ENCODE data around the gene PGBD5.

Gene PGBD5

GRCh38 chr1:230390371-230390770 lies 35.8 kb downstream of the PGBD5 start:
- DNase-seq (ENCODE audit: low read depth, low spot score): no peak
- CTCF ChIA-PET: no interaction called here
- POLR2A ChIA-PET: no interaction called here
- H3K4me3 ChIP-seq (ENCODE audit: low read depth, low read length): no peak overlapping the region
- no peak for TF ChIP-seq CTCF (IDR thresholded peaks at IDR 0.05; ENCODE audit: insufficient read depth, low read length, missing control alignments)

- no peak for DNase-seq (ENCODE audit: low read depth, low spot score)
- CTCF ChIA-PET: no interaction called here
Observed at GRCh38 chr1:230387876-230388275, 38.3 kb downstream of the PGBD5 start.

DNA sequence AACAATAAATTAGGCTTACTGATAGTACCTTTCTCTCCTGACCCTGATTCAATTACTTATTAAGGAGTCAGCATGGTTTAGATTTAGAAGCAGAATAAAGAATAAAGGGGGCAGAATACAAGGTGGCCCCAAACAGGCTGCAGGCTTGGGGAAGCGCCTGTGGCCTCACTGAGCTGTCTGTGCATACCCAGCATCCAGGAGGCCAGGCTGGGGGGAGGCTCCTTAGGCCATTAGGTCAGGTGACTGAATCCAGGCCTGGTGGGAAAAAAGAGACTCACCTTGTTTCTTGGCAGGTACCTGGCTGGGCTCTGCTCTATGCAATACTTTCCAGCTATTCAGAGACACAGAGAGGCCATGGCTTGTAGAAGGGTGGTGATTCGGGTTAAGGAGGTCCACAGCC lies 38.8 kb downstream of the PGBD5 start:
- TF ChIP-seq CTCF (IDR thresholded peaks at IDR 0.05; ENCODE audit: insufficient read depth, low read length, missing control alignments): no peak
- ChIA-PET CTCF (no interaction called here), POLR2A (no interaction called here)
- no peak overlapping the region for H3K4me3 ChIP-seq (ENCODE audit: low read depth, low read length)
- no peak for DNase-seq (ENCODE audit: low read depth, low spot score)

More at GRCh38 chr1:230387876-230388275, 38.3 kb downstream of the PGBD5 start:
- POLR2A ChIA-PET: no interaction called here
- no peak for TF ChIP-seq CTCF (IDR thresholded peaks at IDR 0.05; ENCODE audit: insufficient read depth, low read length, missing control alignments)
- no peak overlapping the region for H3K4me3 ChIP-seq (ENCODE audit: low read depth, low read length)

GRCh38 chr1:230386637-230387262 lies 39.4 kb downstream of the PGBD5 start:
- POLR2A ChIA-PET: no interaction called here
- no peak for TF ChIP-seq CTCF (IDR thresholded peaks at IDR 0.05; ENCODE audit: insufficient read depth, low read length, missing control alignments)
- CTCF ChIA-PET: no interaction called here
- DNase-seq (ENCODE audit: low read depth, low spot score): no peak
- H3K4me3 ChIP-seq (ENCODE audit: low read depth, low read length): no peak overlapping the region

- no peak for DNase-seq (ENCODE audit: low read depth, low spot score)
- POLR2A ChIA-PET: no interaction called here
- CTCF ChIA-PET: no interaction called here
- H3K4me3 ChIP-seq (ENCODE audit: low read depth, low read length): no peak overlapping the region
- TF ChIP-seq CTCF (IDR thresholded peaks at IDR 0.05; ENCODE audit: insufficient read depth, low read length, missing control alignments): no peak
Observed at GRCh38 chr1:230385930-230386329, 40.2 kb downstream of the PGBD5 start.

DNA sequence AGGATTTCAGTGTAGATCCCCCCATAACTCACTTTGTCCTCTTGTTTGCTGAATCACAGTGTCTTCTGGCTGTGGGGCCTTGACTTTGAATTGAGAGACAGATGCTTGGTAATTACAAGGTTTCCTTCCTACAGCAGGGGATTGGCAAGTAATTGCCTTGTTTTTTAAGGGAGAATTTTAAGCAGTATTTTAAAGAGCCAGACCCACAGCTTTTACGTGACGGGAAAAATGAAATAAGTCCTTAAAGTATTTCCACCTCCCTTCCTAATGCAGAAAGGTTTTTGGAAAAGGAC lies 41.0 kb downstream of the PGBD5 start:
- ChIA-PET POLR2A (no interaction called here), CTCF (no interaction called here)
- no peak overlapping the region for H3K4me3 ChIP-seq (ENCODE audit: low read depth, low read length)
- TF ChIP-seq CTCF (IDR thresholded peaks at IDR 0.05; ENCODE audit: insufficient read depth, low read length, missing control alignments): no peak
- no peak for DNase-seq (ENCODE audit: low read depth, low spot score)
